PC-9 (cell line): Measurements from ENCODE around the gene ZBTB48.

Experiments used
- CTCF ChIP-seq: fragments of 200-600 bp; sonication (generic); conservative IDR thresholded peaks from 2 replicates; pipeline ENCODE4 v1.6.1; 2017; ENCODE audit warnings: mixed run types, antibody characterized with exemption, mild to moderate bottlenecking, moderate library complexity
- EZH2 ChIP-seq: fragments of 200-600 bp; sonication (generic); IDR thresholded peaks from 2 replicates; pipeline ENCODE4 v1.8.0; 2017; ENCODE audit warnings: antibody characterized with exemption, low read depth

- TF ChIP-seq CTCF (no peak), EZH2 (no peak)
Measured at GRCh38 chr1:6588893-6589520, 9.2 kb downstream of the ZBTB48 start.
